AG08395 (cell line): ENCODE measurements around the gene GGACT.

Experiments
- DNase-seq: peaks from one replicate; pipeline ENCODE4 v3.0.0; 2012; ENCODE audit warnings: mixed read lengths, low spot score

Gene GGACT

GRCh38 chr13:100513171-100513570, 75.4 kb downstream of the GGACT start:
- DNase-seq: no peak

- DNase-seq: no peak
These were observed 76.2 kb downstream of the GGACT start for GRCh38 chr13:100512422-100512821.

GRCh38 chr13:100511466-100511865, 77.1 kb downstream of the GGACT start:
- no peak for DNase-seq

GRCh38 chr13:100510208-100510957, 78.2 kb downstream of the GGACT start:
- no peak for DNase-seq

- no peak for DNase-seq
These were observed 79.6 kb downstream of the GGACT start for GRCh38 chr13:100508996-100509395.

GRCh38 chr13:100508455-100508854, 80.1 kb downstream of the GGACT start:
- no peak for DNase-seq

GRCh38 chr13:100506600-100507422, 81.8 kb downstream of the GGACT start:
- DNase-seq: no peak

GRCh38 chr13:100506154-100506553, 82.4 kb downstream of the GGACT start:
- DNase-seq: no peak

- DNase-seq: no peak
These were observed 85.0 kb downstream of the GGACT start for GRCh38 chr13:100503622-100504021.

- DNase-seq: no peak
These were observed 86.1 kb downstream of the GGACT start for GRCh38 chr13:100502446-100502845.

- DNase-seq: peak; percentile 31
These were observed 91.2 kb downstream of the GGACT start for GRCh38 chr13:100497389-100497788.

- no peak for DNase-seq
These were observed 93.1 kb downstream of the GGACT start for GRCh38 chr13:100495455-100495854.

GRCh38 chr13:100493418-100493817, 95.2 kb downstream of the GGACT start:
- no peak for DNase-seq

GRCh38 chr13:100491164-100491842, 97.3 kb downstream of the GGACT start:
- DNase-seq: peak; percentile 4

GRCh38 chr13:100490692-100491091, 97.9 kb downstream of the GGACT start:
- no peak for DNase-seq

GRCh38 chr13:100485265-100485664, 103.3 kb downstream of the GGACT start:
- no peak for DNase-seq

GRCh38 chr13:100484702-100485101, 103.9 kb downstream of the GGACT start:
- no peak for DNase-seq

- no peak for DNase-seq
These were observed 104.7 kb downstream of the GGACT start for GRCh38 chr13:100483841-100484381.

GRCh38 chr13:100483139-100483538, 105.5 kb downstream of the GGACT start:
- no peak for DNase-seq

- no peak for DNase-seq
These were observed 107.9 kb downstream of the GGACT start for GRCh38 chr13:100480676-100481075.
